DND-41 (cell line): ENCODE results near the gene GTF2IRD1.

ENCODE experiments used
- ATAC-seq: fragments of 200-7000 bp; cut with Tn5 transposase; 3 replicates; pipeline ENCODE4 v1.9.1; 2021; ENCODE audit warnings: low read depth; ENCODE audit not compliant: insufficient read depth
- DNase-seq: peaks from one replicate; pipeline ENCODE4 v3.0.0-alpha.2; 2020
- H2AFZ ChIP-seq: 2 replicates; pipeline ENCODE4 v1.6.0; 2012; ENCODE audit warnings: low read depth, low read length
- H3K27ac ChIP-seq: 2 replicates; pipeline ENCODE4 v1.5.1; 2012; ENCODE audit warnings: low read length, inconsistent platforms
- H3K27me3 ChIP-seq: fragments of 200-600 bp; sonication (generic); 2 replicates; pipeline ENCODE4 v1.6.0; 2012; ENCODE audit warnings: low read length, mild to moderate bottlenecking, inconsistent platforms; ENCODE audit not compliant: insufficient read depth, poor library complexity
- H3K36me3 ChIP-seq: 2 replicates; pipeline ENCODE4 v1.5.1; 2012; ENCODE audit warnings: low read length, inconsistent platforms; ENCODE audit not compliant: insufficient read depth
- H3K4me1 ChIP-seq: 2 replicates; pipeline ENCODE4 v1.5.1; 2012; ENCODE audit warnings: mild to moderate bottlenecking, low read length; ENCODE audit not compliant: insufficient read depth
- H3K4me2 ChIP-seq: 2 replicates; pipeline ENCODE4 v1.6.0; 2012; ENCODE audit warnings: mild to moderate bottlenecking, moderate library complexity, low read length, inconsistent platforms; ENCODE audit not compliant: insufficient read depth
- H3K4me3 ChIP-seq, 2 experiments: fragments of 200-600 bp in 1 of 2; shearing (Covaris generic) in 1 of 2; 2 replicates each; pipeline ENCODE4 v1.5.1; 2012 to 2016; ENCODE audit warnings: inconsistent platforms in 2 of 2, low read length in 2 of 2, mild to moderate bottlenecking in 2 of 2, low read depth in 1 of 2, moderate library complexity in 1 of 2
- H3K79me2 ChIP-seq: 2 replicates; pipeline ENCODE4 v1.6.0; 2012; ENCODE audit warnings: low read length, inconsistent platforms; ENCODE audit not compliant: insufficient read depth
- H3K9ac ChIP-seq: 2 replicates; pipeline ENCODE4 v1.6.0; 2012; ENCODE audit warnings: low read depth, mild to moderate bottlenecking, inconsistent platforms, low read length, moderate library complexity
- H3K9me3 ChIP-seq: 2 replicates; pipeline ENCODE4 v1.5.1; 2012; ENCODE audit warnings: low read length, moderate library complexity, mild to moderate bottlenecking, inconsistent platforms; ENCODE audit not compliant: insufficient read depth, severe bottlenecking
- H4K20me1 ChIP-seq: 2 replicates; pipeline ENCODE4 v1.6.0; 2012; ENCODE audit warnings: low read length; ENCODE audit not compliant: insufficient read depth
- EZH2 ChIP-seq: IDR thresholded peaks from 3 replicates; pipeline ENCODE4 v1.6.1; 2012; ENCODE audit warnings: borderline replicate concordance, low read depth, mild to moderate bottlenecking, moderate library complexity, low read length, inconsistent platforms; ENCODE audit not compliant: severe bottlenecking
- TF ChIP-seq, protein P1 (sequence below): IDR thresholded peaks from 2 replicates; pipeline ENCODE4 v1.5.1; 2012; ENCODE audit warnings: borderline replicate concordance, low read length, moderate library complexity, mild to moderate bottlenecking; ENCODE audit not compliant: poor library complexity, severe bottlenecking; ENCODE audit errors: extremely low read depth

GTF2IRD1 gene

DNA sequence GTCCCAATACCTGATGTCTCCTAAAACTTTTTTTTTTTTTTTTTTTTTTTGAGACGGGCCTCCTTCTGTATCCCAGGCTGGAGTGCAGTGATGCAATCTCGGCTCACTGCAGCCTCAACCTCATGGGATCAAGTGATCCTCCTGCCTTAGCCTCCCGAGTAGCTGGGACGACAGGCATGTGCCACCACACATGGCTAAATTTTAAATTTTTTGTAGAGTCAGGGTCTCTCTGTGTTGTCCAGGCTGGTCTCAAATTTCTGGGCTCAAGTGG lies 28.4 kb downstream of the GTF2IRD1 start:
- no peak for DNase-seq
- Histone ChIP-seq H3K79me2 (peaks cover 34% of the 10 kb centered on the region), H3K9ac (no peak overlapping the region), H3K4me2 (no peak overlapping the region), H3K27me3 (no peaks in the 10 kb centered on the region), H2AFZ (no peak overlapping the region), H3K4me1 (no peaks in the 10 kb centered on the region), H3K36me3 (no peaks in the 10 kb centered on the region), H3K27ac (no peak overlapping the region), H3K9me3 (no peaks in the 10 kb centered on the region), H3K4me3 (no peak overlapping the region), H4K20me1 (peaks cover 3% of the 10 kb centered on the region; the same call in 1 of the 2 replicates)
- ATAC-seq, result no peak
- no peak for TF ChIP-seq EZH2
- TF ChIP-seq, protein P1, sequence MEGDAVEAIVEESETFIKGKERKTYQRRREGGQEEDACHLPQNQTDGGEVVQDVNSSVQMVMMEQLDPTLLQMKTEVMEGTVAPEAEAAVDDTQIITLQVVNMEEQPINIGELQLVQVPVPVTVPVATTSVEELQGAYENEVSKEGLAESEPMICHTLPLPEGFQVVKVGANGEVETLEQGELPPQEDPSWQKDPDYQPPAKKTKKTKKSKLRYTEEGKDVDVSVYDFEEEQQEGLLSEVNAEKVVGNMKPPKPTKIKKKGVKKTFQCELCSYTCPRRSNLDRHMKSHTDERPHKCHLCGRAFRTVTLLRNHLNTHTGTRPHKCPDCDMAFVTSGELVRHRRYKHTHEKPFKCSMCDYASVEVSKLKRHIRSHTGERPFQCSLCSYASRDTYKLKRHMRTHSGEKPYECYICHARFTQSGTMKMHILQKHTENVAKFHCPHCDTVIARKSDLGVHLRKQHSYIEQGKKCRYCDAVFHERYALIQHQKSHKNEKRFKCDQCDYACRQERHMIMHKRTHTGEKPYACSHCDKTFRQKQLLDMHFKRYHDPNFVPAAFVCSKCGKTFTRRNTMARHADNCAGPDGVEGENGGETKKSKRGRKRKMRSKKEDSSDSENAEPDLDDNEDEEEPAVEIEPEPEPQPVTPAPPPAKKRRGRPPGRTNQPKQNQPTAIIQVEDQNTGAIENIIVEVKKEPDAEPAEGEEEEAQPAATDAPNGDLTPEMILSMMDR, result no peak

DNA sequence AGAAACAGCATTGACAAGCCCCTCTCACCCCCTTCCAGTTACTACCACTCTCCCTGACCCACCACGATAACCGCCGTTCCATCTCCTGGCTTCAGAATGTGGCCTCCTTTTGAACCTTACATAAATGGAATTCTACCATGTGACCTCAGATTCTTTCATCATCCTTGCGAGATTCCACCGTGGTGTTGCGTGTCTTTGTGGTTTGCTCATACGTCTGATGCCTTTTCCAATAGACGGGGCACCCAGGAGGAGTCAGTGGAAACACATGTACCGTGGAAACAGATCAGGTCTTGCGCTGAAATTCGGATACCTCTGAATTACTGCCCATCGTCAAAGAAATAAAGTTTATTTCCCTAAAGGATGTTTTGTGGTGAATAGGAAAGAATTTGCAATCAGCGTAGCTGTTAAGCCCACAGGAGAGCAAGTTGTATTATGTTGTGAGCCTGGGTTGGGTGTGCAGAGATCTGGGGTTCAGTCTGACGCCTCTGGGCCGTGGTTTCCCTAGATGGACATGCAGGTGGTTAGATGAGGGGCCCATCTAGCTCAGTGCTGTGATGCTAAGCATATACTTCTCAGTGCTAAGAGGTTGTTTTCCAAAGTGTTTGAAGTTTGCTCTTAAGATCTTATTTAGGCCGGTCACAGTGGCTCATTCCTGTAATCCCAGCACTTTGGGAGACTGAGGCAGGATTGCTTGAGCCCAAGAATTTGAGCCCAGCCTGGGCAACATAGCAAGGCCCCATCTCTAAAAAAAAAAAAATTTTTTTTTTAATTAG lies 29.1 kb downstream of the GTF2IRD1 start:
- no peak overlapping the region for H3K4me2 ChIP-seq
- H4K20me1 ChIP-seq, result peaks cover 3% of the 10 kb centered on the region; the same call in 1 of the 2 replicates
- DNase-seq (no peak), ATAC-seq (no peak)
- H3K9me3 ChIP-seq, result no peaks in the 10 kb centered on the region
- no peaks in the 10 kb centered on the region for H3K36me3 ChIP-seq
- no peak overlapping the region for H3K4me3 ChIP-seq
- H3K27ac ChIP-seq, result no peak overlapping the region
- H3K79me2 ChIP-seq, result peaks cover 34% of the 10 kb centered on the region
- no peaks in the 10 kb centered on the region for H3K4me1 ChIP-seq
- TF ChIP-seq, protein P1, result no peak
- TF ChIP-seq EZH2, result no peak
- H3K27me3 ChIP-seq, result no peaks in the 10 kb centered on the region
- no peak overlapping the region for H2AFZ ChIP-seq
- H3K9ac ChIP-seq, result no peak overlapping the region

DNA sequence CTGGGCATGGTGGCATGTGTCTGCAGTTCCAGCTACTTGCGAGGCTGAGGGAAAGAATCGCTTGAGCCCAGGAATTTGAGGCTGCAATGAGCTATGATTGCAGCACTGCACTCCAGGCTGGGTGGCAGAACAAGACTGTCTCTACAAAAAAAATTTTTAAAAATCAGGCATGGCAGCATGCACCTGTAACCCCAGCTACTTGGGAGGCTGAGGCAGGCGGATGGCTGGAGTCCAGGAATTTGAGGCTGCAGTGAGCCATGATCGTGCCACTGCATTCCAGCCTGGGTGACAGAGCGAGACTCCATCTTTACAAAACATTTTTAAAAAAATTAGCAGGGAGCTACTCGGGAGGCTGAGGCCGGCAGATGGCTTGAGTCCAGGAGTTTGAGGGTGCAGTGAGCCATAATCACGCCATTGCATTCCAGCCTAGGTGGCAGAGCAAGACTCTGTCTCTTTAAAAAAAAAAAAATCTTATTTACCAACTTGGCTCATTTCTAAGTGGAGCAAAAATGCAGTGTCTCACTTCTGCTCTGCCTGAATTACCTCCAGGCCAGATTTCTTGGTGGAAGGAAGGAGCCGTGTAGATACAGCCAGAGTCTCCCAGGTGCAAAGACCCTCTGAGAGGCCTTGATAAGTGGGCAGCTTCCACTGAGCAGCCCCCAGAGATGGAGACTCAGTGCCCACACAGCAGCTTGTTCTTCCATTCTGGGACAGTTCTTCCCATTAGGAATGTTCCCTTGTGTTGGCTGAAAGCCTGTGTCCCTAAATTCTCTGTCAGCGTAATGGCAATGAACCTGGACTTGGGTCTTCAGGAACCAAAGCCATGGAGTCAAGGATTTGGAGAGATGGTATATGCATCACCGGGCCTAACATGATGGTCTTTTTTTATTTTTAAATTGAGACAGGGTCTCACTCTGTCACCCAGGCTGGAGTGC lies 30.0 kb downstream of the GTF2IRD1 start:
- DNase-seq, result no peak
- no peaks in the 10 kb centered on the region for H3K4me1 ChIP-seq

More for the DNA sequence above, 30.0 kb downstream of the GTF2IRD1 start:
- Histone ChIP-seq H2AFZ (no peak overlapping the region), H3K27ac (no peak overlapping the region), H3K79me2 (peaks cover 31% of the 10 kb centered on the region), H4K20me1 (no peaks in the 10 kb centered on the region), H3K4me2 (no peak overlapping the region), H3K4me3 (no peak overlapping the region), H3K9me3 (no peaks in the 10 kb centered on the region), H3K9ac (no peak overlapping the region), H3K36me3 (no peaks in the 10 kb centered on the region), H3K27me3 (no peaks in the 10 kb centered on the region)
- TF ChIP-seq EZH2, result no peak
- TF ChIP-seq, protein P1, result no peak
- ATAC-seq, result no peak
